Mammary epithelial cell (primary cell): ENCODE results near the gene PLK2.

Experiments used
- CTCF ChIP-seq, 2 donors: IDR thresholded peaks in 1 of 2; conservative IDR thresholded peaks in 1 of 2; 2 replicates each; pipeline ENCODE4 v1.5.1; 2011 to 2012; ENCODE audit warnings: inconsistent platforms in 2 of 2, low read length in 2 of 2, mild to moderate bottlenecking in 2 of 2, control low read depth in 1 of 2, low read depth in 1 of 2; ENCODE audit not compliant: insufficient read depth in 1 of 2; ENCODE audit errors: extremely low read depth in 1 of 2
- EZH2 ChIP-seq: IDR thresholded peaks from 2 replicates; pipeline ENCODE4 v1.6.1; 2012; ENCODE audit warnings: low read length, inconsistent platforms, borderline replicate concordance

- TF ChIP-seq CTCF (conservative IDR thresholded peaks at IDR 0.05 in 1 of 2, IDR thresholded peaks at IDR 0.05 in 1 of 2; ENCODE audit: extremely low read depth in 1 of 2, insufficient read depth in 1 of 2, low read depth in 1 of 2, low read length in 2 of 2) (peak; percentile 72 to 84), EZH2 (no peak)
Measured at GRCh38 chr5:58460732-58461286, 923 bp upstream of the PLK2 start.
